Suppressor macrophage treated with lipopolysaccharide for 4 hours (primary cell): ENCODE results near the gene SAMD9.
"Not testable (repeated sequence)": the region's sequence is repeated elsewhere in the genome, so short reads cannot be mapped to it uniquely, and the experiment has no call there.

ENCODE experiments used
- DNase-seq: peaks from one replicate; pipeline ENCODE4 v3.0.0-alpha.2; 2020

Gene SAMD9

DNA sequence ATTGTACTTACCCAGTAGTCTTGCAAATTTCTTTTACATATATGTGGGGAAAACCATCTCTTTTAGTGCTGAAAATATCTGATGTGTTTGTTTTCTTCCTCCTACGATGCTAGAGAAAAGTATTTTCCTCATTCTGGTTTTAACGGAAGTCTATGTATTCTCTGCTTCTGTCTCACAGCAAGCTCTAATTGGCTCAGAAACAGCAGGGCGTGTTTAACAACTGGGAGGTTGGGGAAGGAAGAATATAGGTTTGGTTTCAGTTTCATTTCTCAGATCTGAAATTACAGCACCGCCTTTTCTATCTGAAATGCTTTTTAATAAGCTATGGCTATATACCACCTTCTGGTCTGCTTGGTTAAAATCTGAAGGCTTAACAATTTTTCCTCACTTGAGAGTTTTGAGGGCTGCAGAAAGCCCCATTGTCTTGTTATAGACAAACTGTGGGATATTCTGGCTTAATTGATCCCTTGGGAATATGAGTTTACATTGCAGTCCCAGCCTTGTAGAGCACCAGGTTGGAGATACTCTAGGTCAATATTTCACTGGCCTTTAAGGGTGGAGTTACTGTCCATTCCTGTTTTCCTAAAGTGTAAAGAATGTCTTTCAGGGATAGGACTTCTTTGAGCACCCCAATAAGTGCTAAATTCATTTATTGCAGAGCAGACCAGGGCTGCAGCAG is at the start of gene SAMD9:
TSS of gene SAMD9 (minus strand) at position 128 of the 679 bp plus-strand sequence. CDS start 11,882 bp downstream, outside the sequence.
- peak; percentile 95 for DNase-seq

DNA sequence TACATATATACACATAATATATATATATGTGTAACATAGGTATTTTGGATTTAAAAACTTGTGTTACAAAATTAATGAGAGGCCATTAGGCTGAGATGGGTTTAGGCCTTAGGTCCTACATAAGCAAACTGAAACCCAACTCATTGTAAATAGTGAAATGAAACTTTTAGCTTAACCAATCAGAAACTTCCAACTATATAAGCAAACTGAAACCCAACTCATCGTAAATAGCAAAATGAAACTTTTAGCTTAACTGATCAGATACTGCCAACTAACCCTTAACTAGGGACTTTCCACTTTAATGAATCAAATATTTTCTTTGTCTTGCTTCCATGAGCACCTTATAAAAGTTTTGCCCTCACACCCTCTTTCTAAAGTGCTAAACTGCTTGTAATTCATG is 47.7 kb upstream of the SAMD9 start:
- DNase-seq: peak; percentile 90

DNA sequence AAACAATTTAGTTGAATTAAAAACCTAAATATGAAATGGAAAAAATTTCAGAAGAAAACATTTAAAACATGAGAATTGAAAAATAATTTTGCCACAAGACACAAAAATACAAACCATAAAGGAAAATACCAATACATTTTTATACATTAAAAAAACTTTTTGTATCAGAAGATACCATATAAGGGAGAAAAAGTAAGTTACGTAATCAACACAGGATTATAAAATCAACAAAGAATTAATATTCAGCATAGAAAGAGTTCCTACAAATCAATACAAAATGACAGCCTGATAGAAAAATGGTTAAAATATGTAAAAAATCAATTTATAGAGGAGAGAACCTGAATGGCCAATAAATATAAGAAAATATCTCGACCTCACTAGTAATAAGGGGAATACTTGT is 47.0 kb upstream of the SAMD9 start:
- no peak for DNase-seq

GRCh38 chr7:93161181-93161762 is 43.5 kb upstream of the SAMD9 start:
- DNase-seq: no peak

- DNase-seq: no peak
Measured at GRCh38 chr7:93160410-93160809, 42.6 kb upstream of the SAMD9 start.

DNA sequence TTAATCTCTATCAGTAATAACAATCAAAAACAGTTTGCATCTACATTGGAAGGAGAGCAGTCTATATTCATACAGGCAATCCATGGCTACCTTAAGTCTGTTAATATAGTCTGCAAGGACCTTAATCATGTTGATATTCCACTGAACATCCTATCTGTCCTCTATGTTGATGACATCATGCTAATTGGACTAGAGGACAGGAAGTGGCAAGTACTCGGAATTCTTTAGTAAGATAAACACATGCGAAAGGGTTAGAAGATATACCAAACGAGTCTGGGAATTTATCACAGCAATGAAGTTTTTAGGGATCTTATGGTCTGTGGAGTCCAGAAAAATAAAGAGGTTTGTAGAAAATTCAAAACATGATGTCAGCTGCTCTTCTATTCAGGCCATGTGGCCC is 41.7 kb upstream of the SAMD9 start:
- DNase-seq: no peak

GRCh38 chr7:93156884-93157283 is 39.1 kb upstream of the SAMD9 start:
- peak; percentile 39 for DNase-seq

DNA sequence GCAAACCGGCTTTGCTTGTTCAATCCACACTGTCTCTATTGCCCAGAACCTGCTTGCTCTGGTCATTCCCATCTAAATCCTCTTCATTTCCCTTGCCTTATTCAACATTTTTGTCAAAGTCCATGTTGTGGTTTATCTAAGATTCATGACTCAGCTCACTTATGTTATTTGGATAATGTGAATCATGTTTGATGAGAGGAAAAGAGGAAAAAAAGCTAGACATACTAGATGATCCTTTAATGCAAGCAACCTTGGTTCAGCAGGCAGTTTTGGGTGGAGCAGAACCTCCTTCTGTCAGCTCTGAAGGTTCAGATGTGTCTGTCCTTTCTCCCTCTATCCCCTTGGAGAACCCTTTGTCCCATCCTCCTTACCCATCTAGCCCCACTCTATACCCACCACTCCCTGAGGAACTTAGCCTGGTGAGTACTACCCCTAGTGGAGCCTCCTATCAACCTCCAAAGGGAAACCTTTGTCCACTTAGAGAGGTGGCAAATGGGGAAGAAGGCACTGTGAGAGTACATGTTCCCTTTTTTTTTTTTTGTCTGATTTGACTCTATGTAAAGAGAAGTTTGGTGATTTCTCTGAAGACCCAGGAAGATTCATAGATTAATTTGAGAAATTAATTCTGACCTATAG is 32.5 kb upstream of the SAMD9 start:
- DNase-seq: peak; percentile 54

DNA sequence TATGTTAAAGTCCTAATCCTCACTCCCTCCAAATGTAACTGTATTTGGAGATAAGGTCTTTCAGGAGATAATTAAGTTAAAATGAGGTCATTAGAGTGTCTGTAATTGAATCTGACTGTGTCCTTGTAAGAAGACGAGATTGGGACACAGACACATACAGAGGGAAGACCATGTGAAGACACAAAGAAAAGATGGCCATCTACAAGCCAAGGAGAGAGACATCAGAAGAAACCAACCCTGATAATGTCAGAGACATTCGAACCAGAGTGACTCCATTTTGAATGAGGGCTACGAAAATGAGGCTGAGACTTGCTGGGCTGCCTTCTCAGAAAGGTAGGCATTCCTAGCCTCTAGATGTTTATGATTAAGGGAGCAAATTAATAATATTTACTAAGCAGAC is 30.9 kb upstream of the SAMD9 start:
- DNase-seq: no peak

- DNase-seq: peak; percentile 77
Measured at GRCh38 chr7:93148144-93148543, 30.4 kb upstream of the SAMD9 start, which contains the start of gene SAMD9L. Gene SAMD9L, minus strand, starts transcription at chr7:93148385. Its CDS starts 12,414 bp downstream, at chr7:93135971.

GRCh38 chr7:93147363-93147762 is 29.6 kb upstream of the SAMD9 start:
- DNase-seq: peak; percentile 74

DNA sequence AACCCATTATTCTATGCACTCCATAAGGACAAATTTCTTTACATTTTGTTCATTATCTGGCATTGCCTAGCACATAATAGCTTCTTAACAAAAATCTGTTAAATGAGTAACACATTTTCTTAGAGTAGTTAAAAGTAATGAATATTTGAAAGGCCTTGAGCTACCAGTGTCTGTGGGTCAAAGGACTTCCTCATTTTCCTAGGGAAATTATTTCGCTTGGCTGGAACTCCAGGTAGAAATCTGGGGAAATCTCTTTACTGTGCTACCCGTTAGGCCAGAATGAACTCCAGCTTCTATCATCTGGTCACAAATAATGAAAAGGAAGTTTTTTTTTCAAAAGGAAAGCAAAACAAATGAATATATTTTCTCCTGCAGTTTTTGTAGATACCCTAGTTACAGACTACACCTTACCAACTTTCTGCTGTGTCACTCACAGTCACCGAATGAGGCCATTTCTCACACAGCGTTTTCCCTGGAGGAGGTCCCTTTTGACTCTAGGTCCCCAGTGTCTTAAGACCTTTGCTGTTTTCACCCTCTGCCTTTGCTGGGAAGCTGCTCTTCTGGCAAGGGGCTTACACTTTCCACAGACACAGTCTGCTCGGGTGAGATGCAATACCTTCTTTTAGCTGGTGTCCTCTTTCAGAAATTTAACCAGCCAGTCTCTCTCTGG is 28.8 kb upstream of the SAMD9 start:
- DNase-seq: peak; percentile 66

- no peak for DNase-seq
Measured at GRCh38 chr7:93146036-93146435, 28.3 kb upstream of the SAMD9 start.

- peak; percentile 83 for DNase-seq
Measured at GRCh38 chr7:93145354-93145753, 27.6 kb upstream of the SAMD9 start.

DNA sequence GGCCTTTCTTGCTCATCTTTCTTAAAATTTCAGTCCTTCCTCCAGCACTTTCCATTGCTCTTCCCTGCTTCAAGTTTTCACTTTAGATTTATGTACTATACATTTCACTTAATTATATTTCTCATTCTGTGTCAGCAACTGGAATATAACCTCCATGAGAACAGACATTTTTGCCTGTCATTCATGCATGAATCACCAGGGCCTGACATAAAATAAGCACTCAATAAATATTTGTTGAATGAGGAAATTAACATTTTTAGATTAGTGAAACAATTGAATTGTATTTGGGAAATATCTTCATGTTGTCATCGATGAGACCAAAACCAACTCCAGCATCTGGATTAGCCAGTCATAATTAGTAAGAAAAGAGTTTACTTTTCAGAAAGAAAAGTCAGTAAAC is 24.3 kb upstream of the SAMD9 start:
- DNase-seq: no peak

- no peak for DNase-seq
Measured at GRCh38 chr7:93140582-93141191, 22.9 kb upstream of the SAMD9 start.

- no peak for DNase-seq
Measured at GRCh38 chr7:93138576-93138975, 20.8 kb upstream of the SAMD9 start.

- DNase-seq: no peak
Measured at GRCh38 chr7:93133005-93133404, 15.2 kb upstream of the SAMD9 start.

DNA sequence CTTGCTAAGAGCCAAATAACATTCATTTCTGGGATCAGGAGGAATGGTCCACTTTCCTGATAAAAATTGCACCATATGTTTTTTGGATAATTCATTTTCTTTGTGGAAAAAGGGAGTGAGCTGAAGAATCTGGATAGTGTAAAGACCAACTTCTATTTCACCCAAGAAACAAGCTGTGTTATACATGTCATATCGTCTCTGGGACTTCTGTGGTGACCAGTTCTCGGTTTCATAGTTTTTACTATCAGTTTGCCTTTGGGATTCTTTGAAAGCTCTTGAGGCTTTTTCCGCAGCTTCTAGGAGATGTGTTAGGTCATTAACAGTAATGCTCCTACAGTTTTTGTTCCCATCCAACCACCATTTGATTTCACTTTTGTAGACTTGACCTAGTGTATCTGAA is 14.4 kb upstream of the SAMD9 start:
- no peak for DNase-seq

- not testable (repeated sequence) for DNase-seq
Measured at GRCh38 chr7:93126954-93127353, 9.2 kb upstream of the SAMD9 start.

DNA sequence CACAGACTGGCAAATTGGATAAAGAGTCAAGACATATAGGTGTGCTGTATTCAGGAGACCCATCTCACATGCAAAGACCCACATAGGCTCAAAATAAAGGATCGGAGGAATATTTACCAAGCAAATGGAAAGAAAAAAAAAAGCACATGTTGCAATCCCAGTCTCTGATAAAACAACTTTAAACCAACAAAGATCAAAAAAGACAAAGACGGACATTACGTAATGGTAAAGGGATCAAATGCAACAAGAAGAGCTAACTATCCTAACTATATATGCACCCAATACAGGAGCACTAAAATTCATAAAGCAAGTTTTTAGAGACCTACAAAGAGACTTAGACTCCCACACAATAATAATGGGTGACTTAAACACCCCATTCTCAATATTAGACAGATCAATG is 5.8 kb upstream of the SAMD9 start:
- not testable (repeated sequence) for DNase-seq

- no peak for DNase-seq
Measured at GRCh38 chr7:93120592-93121549, 3.1 kb upstream of the SAMD9 start.
